ENCODE measurements around the gene MYL2.

- TF ChIP-seq SIN3A (IDR thresholded peaks at IDR 0.05; ENCODE audit: borderline replicate concordance, insufficient read depth, low read length) (no peak), POLR2AphosphoS5 (IDR thresholded peaks at IDR 0.05; ENCODE audit: low read depth, low read length) (no peak), REST (IDR thresholded peaks at IDR 0.05; ENCODE audit: insufficient read depth in 1 of 2, low read depth in 2 of 2, low read length in 2 of 2) (no peak), TAF1 (IDR thresholded peaks at IDR 0.05; ENCODE audit: borderline replicate concordance, insufficient read depth, low read length) (no peak)
Observed at GRCh38 chr12:110907583-110907982, 12.8 kb downstream of the MYL2 start.

Measured in PFSK-1 (cell line).